PC-3 (cell line): Measurements from ENCODE around the gene DUSP5. TPM values are rescaled to one million over a fixed set of nuclear protein-coding genes. Genes with fewer than 3 reads are reported as not detected.

Source experiments
- ATAC-seq: fragments of 200-7000 bp; cut with Tn5 transposase; 2 replicates; pipeline ENCODE4 v1.9.1; 2020; ENCODE audit warnings: mild to moderate bottlenecking, moderate library complexity
- BruUV-seq: library from RNA; stranded (reverse); fragments of 400-500 nt; replicated peaks from 2 replicates; lab custom pipeline; 2021; lab: Mats Ljungman, UMichigan
- CTCF ChIA-PET: fragments of 300-600 bp; sonication (Branson Sonifier 250); formaldehyde crosslinking; loops from one replicate; lab custom pipeline; 2022; ENCODE audit warnings: antibody characterized with exemption; lab: Charles Lee
- POLR2A ChIA-PET: fragments of 300-600 bp; sonication (Branson Sonifier 250); formaldehyde crosslinking; loops from one replicate; lab custom pipeline; 2022; ENCODE audit warnings: antibody characterized with exemption; ENCODE audit not compliant: unreplicated experiment; lab: Charles Lee
- DNase-seq: peaks from one replicate; pipeline ENCODE4 v3.0.0-alpha.2; 2015
- H2AFZ ChIP-seq: fragments of 300-600 bp; sonication (generic); 2 replicates; pipeline ENCODE4 v1.6.0; 2016; ENCODE audit warnings: antibody characterized with exemption, low read length
- H3F3A ChIP-seq: fragments of 300-600 bp; sonication (generic); one replicate; pipeline ENCODE4 v1.6.0; 2017; ENCODE audit warnings: antibody characterized with exemption, low read length, control low read depth, mild to moderate bottlenecking; ENCODE audit not compliant: unreplicated experiment
- H3K27ac ChIP-seq: fragments of 300-600 bp; sonication (generic); 2 replicates; pipeline ENCODE4 v1.5.1; 2016; ENCODE audit warnings: mild to moderate bottlenecking, low read length
- H3K27me3 ChIP-seq: fragments of 300-600 bp; sonication (generic); 2 replicates; pipeline ENCODE4 v1.6.1; 2016; ENCODE audit warnings: low read length, mixed read lengths
- H3K36me3 ChIP-seq: fragments of 300-600 bp; sonication (generic); 2 replicates; pipeline ENCODE4 v1.6.1; 2016; ENCODE audit warnings: low read depth, mixed run types, low read length, mixed read lengths
- H3K4me1 ChIP-seq: fragments of 300-600 bp; sonication (generic); 2 replicates; pipeline ENCODE4 v1.5.1; 2016; ENCODE audit warnings: low read length; ENCODE audit not compliant: insufficient read depth
- H3K4me2 ChIP-seq: fragments of 300-600 bp; sonication (generic); 2 replicates; pipeline ENCODE4 v1.6.0; 2016; ENCODE audit warnings: low read length
- H3K4me3 ChIP-seq: fragments of 300-600 bp; sonication (generic); 2 replicates; pipeline ENCODE4 v1.5.1; 2016; ENCODE audit warnings: mild to moderate bottlenecking, low read length, mixed read lengths
- H3K79me2 ChIP-seq: fragments of 300-600 bp; sonication (generic); 2 replicates; pipeline ENCODE4 v1.6.1; 2017; ENCODE audit warnings: low read length, mixed read lengths
- H3K9ac ChIP-seq: fragments of 300-600 bp; sonication (generic); 2 replicates; pipeline ENCODE4 v1.6.0; 2016; ENCODE audit warnings: mild to moderate bottlenecking, low read length
- H3K9me2 ChIP-seq: fragments of 300-600 bp; sonication (generic); replicated peaks from 2 replicates; pipeline ENCODE4 v1.6.1; 2016; ENCODE audit warnings: mixed run types, low read length, mixed read lengths
- H3K9me3 ChIP-seq: fragments of 300-600 bp; sonication (generic); 2 replicates; pipeline ENCODE4 v1.6.1; 2016; ENCODE audit warnings: low read length, mixed read lengths
- H4K20me1 ChIP-seq: fragments of 300-600 bp; sonication (generic); 2 replicates; pipeline ENCODE4 v1.6.1; 2016; ENCODE audit warnings: low read length, mixed read lengths
- EZH2 ChIP-seq: fragments of 300-600 bp; sonication (generic); IDR thresholded peaks from one replicate; pipeline ENCODE4 v1.6.1; 2017; ENCODE audit warnings: antibody characterized with exemption, mild to moderate bottlenecking, low read length; ENCODE audit not compliant: unreplicated experiment
- EZH2phosphoT487 ChIP-seq: fragments of 300-600 bp; sonication (generic); IDR thresholded peaks from 2 replicates; pipeline ENCODE4 v1.6.1; 2018; ENCODE audit warnings: mild to moderate bottlenecking, antibody characterized with exemption, low read length, borderline replicate concordance
- intact Hi-C: fragments of 100-400 bp; cut with micrococcal nuclease; formaldehyde crosslinking; loops from 2 replicates; pipeline ENCODE4 v1.9.0; 2023
- total RNA-seq: library from RNA; depleted of rRNA; stranded (reverse); fragments of >200 nt; gene quantifications from 2 replicates; pipeline ENCODE4 v1.2.3, GENCODE V29; 2014
- TF ChIP-seq, protein P1 (sequence below): fragments of 300-600 bp; sonication (generic); conservative IDR thresholded peaks from 2 replicates; pipeline ENCODE4 v1.5.1; 2017; ENCODE audit warnings: antibody characterized with exemption, low read depth, mild to moderate bottlenecking, low read length

DUSP5 gene
- total RNA-seq, 1 experiment from 2014 or later, result 206 TPM

DNA sequence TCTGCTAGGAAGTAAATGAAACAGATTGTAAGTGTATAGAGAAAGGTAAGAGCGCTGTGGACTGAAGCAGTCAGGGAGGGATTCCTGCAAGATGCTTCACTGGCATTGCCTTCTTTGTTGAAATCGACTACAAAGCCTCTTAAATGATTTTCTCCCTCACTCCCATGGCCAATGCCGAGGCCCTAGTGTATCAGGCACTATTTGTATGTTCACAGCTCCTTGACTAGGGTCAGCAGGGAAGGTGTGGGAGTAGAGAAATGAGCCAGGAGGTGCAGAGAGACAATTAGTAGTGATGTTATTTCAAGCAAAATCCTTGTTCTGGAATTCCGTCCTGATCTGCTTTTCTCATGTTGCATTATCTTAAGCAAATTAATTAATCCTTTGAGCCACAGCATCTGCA is 22.9 kb upstream of the DUSP5 start:
- Histone ChIP-seq H3K27me3 (no peaks in the 10 kb centered on the region), H3K9me3 (no peaks in the 10 kb centered on the region), H3K27ac (no peak overlapping the region), H3K36me3 (no peaks in the 10 kb centered on the region), H3F3A (no peaks in the 10 kb centered on the region), H2AFZ (no peak overlapping the region), H4K20me1 (no peaks in the 10 kb centered on the region), H3K9me2 (no peaks in the 10 kb centered on the region), H3K79me2 (no peaks in the 10 kb centered on the region), H3K4me3 (no peak overlapping the region), H3K4me1 (no peaks in the 10 kb centered on the region), H3K9ac (no peak overlapping the region), H3K4me2 (no peak overlapping the region)
- no TSS peak for BruUV-seq
- POLR2A ChIA-PET, result no interaction called here
- ATAC-seq (no peak), DNase-seq (no peak)
- TF ChIP-seq, protein P1, sequence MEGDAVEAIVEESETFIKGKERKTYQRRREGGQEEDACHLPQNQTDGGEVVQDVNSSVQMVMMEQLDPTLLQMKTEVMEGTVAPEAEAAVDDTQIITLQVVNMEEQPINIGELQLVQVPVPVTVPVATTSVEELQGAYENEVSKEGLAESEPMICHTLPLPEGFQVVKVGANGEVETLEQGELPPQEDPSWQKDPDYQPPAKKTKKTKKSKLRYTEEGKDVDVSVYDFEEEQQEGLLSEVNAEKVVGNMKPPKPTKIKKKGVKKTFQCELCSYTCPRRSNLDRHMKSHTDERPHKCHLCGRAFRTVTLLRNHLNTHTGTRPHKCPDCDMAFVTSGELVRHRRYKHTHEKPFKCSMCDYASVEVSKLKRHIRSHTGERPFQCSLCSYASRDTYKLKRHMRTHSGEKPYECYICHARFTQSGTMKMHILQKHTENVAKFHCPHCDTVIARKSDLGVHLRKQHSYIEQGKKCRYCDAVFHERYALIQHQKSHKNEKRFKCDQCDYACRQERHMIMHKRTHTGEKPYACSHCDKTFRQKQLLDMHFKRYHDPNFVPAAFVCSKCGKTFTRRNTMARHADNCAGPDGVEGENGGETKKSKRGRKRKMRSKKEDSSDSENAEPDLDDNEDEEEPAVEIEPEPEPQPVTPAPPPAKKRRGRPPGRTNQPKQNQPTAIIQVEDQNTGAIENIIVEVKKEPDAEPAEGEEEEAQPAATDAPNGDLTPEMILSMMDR, result no peak
- TF ChIP-seq EZH2phosphoT487, result no peak
- no peak for TF ChIP-seq EZH2
- intact Hi-C loops, result no loop called here
- CTCF ChIA-PET, result no interaction called here

DNA sequence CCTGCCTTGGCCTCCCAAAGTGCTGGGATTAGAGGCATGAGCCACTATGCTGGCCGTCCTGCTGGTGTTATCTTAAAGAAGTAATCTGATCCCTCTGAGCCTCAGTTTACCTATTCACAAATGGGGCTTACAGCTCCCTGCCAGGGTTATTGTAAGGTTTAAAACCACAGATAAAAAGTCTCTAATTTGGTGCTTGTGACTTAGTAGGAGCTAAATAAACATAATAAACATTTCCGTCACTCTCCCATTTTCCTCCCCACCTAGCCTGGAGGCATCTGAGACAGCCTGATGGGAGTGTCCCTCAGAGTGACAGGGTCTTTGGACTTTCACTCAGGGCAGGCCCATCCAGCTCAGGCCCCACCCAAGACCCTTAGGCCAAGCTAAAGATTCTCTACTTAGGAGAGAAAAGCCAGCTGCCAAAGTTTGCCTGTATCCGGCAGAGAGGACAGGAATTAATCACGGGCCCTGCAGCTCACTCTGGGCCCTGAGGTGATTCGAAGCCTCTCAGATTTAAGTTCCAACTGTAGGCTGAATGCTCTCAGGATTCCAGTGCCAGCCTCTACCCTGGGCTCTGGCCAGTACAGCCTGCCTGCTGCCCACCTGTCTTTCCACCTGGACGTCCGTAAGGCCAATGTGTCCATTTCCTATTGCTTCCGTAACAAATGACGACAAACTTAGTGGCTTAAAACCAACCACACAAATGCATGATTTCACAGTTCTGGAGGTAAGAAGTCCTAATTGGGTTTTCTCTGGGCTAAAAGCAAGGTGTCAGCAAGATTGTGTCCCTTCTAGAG is 21.8 kb upstream of the DUSP5 start:
- Histone ChIP-seq H3K27ac (no peak overlapping the region), H3K4me3 (no peak overlapping the region), H3K27me3 (no peaks in the 10 kb centered on the region), H3K9me2 (no peaks in the 10 kb centered on the region), H3K79me2 (no peaks in the 10 kb centered on the region), H3K9ac (no peak overlapping the region), H3K36me3 (no peaks in the 10 kb centered on the region), H3F3A (no peaks in the 10 kb centered on the region), H3K4me1 (no peaks in the 10 kb centered on the region), H4K20me1 (no peaks in the 10 kb centered on the region), H3K4me2 (no peak overlapping the region), H3K9me3 (no peaks in the 10 kb centered on the region), H2AFZ (no peak overlapping the region)
- intact Hi-C loops, result no loop called here
- TF ChIP-seq EZH2phosphoT487, result no peak
- TF ChIP-seq, protein P1, result no peak
- no peak; the same call in 1 of the 2 replicates for ATAC-seq
- BruUV-seq, result no TSS peak
- POLR2A ChIA-PET, result interaction anchor here (0.6 kb wide), 1 partner anchor 8 kb away, joined by 3 read pairs; no protein-coding TSS in a partner anchor
- CTCF ChIA-PET, result no interaction called here
- peak; percentile 15 for DNase-seq

DNA sequence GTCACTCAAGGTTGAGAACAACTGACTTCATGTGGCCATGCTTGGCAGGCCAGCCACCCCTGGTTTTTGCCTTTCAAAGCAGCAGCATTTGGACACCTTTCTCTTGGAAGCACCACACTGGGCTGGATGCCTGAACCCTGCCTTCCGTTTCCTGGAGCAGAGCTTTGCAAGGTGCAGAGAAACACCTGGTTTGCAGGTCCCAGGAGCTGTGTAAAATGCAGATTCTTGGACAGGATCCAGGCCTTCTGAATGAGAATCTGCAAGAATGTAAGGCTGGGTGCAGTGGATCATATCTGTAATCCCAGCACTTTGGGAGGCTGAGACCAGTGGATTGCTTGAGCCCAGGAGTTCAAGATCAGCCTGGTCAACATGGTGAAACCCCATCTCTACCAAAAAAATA is 18.0 kb upstream of the DUSP5 start:
- POLR2A ChIA-PET, result no interaction called here
- CTCF ChIA-PET, result no interaction called here
- H3K4me1 ChIP-seq, result peaks cover 12% of the 10 kb centered on the region

More for the DNA sequence above, 18.0 kb upstream of the DUSP5 start:
- no peak overlapping the region for H3K4me2 ChIP-seq
- H3K36me3 ChIP-seq, result no peaks in the 10 kb centered on the region
- ATAC-seq (no peak), DNase-seq (peak; percentile 21)
- intact Hi-C loops, result no loop called here
- H3K27me3 ChIP-seq, result no peaks in the 10 kb centered on the region
- TF ChIP-seq, protein P1, result no peak
- TF ChIP-seq EZH2phosphoT487 (no peak), EZH2 (no peak)
- H2AFZ ChIP-seq, result no peak overlapping the region
- no peaks in the 10 kb centered on the region for H3F3A ChIP-seq
- no TSS peak for BruUV-seq
- H3K4me3 ChIP-seq, result no peak overlapping the region
- H3K79me2 ChIP-seq, result no peaks in the 10 kb centered on the region
- H3K9ac ChIP-seq, result no peak overlapping the region
- H4K20me1 ChIP-seq, result no peaks in the 10 kb centered on the region
- no peaks in the 10 kb centered on the region for H3K9me3 ChIP-seq
- no peaks in the 10 kb centered on the region for H3K9me2 ChIP-seq
- no peak overlapping the region for H3K27ac ChIP-seq
